GM18858 (cell line): ENCODE results near the gene SPRR2A.
"Not testable (repeated sequence)": the region's sequence is repeated elsewhere in the genome, so short reads cannot be mapped to it uniquely, and the experiment has no call there.

Source experiments
- ATAC-seq: cut with Tn5 transposase; IDR thresholded peaks from one replicate; pipeline ENCODE4 v1.9.1; 2021; ENCODE audit not compliant: unreplicated experiment

The SPRR2A gene

GRCh38 chr1:153057375-153057774 is at the start of gene SPRR2A:
Gene SPRR2A, minus strand, starts transcription at chr1:153057512. Its CDS starts 777 bp downstream, at chr1:153056735.
- ATAC-seq, result no peak

- ATAC-seq, result no peak
Observed at GRCh38 chr1:153100245-153100644, 42.9 kb upstream of the SPRR2A start.

GRCh38 chr1:153099461-153100045 is 42.2 kb upstream of the SPRR2A start:
- ATAC-seq, result no peak

GRCh38 chr1:153095764-153096163 is 38.5 kb upstream of the SPRR2A start:
- no peak for ATAC-seq

GRCh38 chr1:153094426-153094825 is 37.1 kb upstream of the SPRR2A start, which contains the start of gene SPRR2E:
Gene SPRR2E, minus strand, starts transcription at chr1:153094526. Its CDS starts 775 bp downstream, at chr1:153093751.
- ATAC-seq, result no peak

- ATAC-seq, result no peak
Observed at GRCh38 chr1:153087652-153088051, 30.3 kb upstream of the SPRR2A start.

GRCh38 chr1:153081736-153082135 is 24.4 kb upstream of the SPRR2A start:
- ATAC-seq, result no peak

- ATAC-seq, result no peak
Observed at GRCh38 chr1:153072806-153073726, 15.8 kb upstream of the SPRR2A start.

GRCh38 chr1:153071511-153071910 is 14.2 kb upstream of the SPRR2A start, which contains the start of gene SPRR2B:
Gene SPRR2B, minus strand, starts transcription at chr1:153071611. Its CDS starts 772 bp downstream, at chr1:153070839.
- no peak for ATAC-seq

GRCh38 chr1:153070243-153070642 is 12.9 kb upstream of the SPRR2A start:
- ATAC-seq, result no peak

GRCh38 chr1:153058826-153059784 is 1.8 kb upstream of the SPRR2A start:
- ATAC-seq, result no peak

- ATAC-seq, result no peak
Observed at GRCh38 chr1:153058154-153058553, 842 bp upstream of the SPRR2A start.

- not testable (repeated sequence) for ATAC-seq
Observed at GRCh38 chr1:153056111-153056510, 1.2 kb downstream of the SPRR2A start.

GRCh38 chr1:153049211-153049610 is 8.1 kb downstream of the SPRR2A start:
- ATAC-seq, result no peak

GRCh38 chr1:153040950-153041631 is 16.2 kb downstream of the SPRR2A start, which contains the start of gene SPRR2D:
Gene SPRR2D, minus strand, starts transcription at chr1:153041120. Its CDS starts 774 bp downstream, at chr1:153040346.
- no peak for ATAC-seq

GRCh38 chr1:153035211-153035610 is 22.1 kb downstream of the SPRR2A start:
- ATAC-seq, result no peak

- no peak for ATAC-seq
Observed at GRCh38 chr1:153032677-153033308, 24.5 kb downstream of the SPRR2A start.

- ATAC-seq, result no peak
Observed at GRCh38 chr1:153032073-153032472, 25.2 kb downstream of the SPRR2A start.

GRCh38 chr1:153030895-153031294 is 26.4 kb downstream of the SPRR2A start, which contains the start of gene SPRR1B:
Gene SPRR1B, plus strand, starts transcription at chr1:153031203. Its CDS starts 1,143 bp downstream, at chr1:153032346.
- ATAC-seq, result no peak

GRCh38 chr1:153028766-153029165 is 28.5 kb downstream of the SPRR2A start:
- ATAC-seq, result no peak
